ENCODE data around the gene RBFA.

- TF ChIP-seq CTCF (IDR thresholded peaks at IDR 0.05; ENCODE audit: low read depth, low read length) (no peak), MYC (IDR thresholded peaks at IDR 0.05; ENCODE audit: low read depth, low read length) (no peak)
Observed at GRCh38 chr18:80074697-80075096, 40.5 kb downstream of the RBFA start.
